Trophoblast cell (in vitro differentiated cells and primary cell): ENCODE results near the gene GAS2L2.

ENCODE experiments used
- DNase-seq, 2 donors: peaks; one replicate each; pipeline ENCODE4 v3.0.0-alpha.2; 2016
- H2AFZ ChIP-seq: 2 replicates; pipeline ENCODE4 v1.6.1; 2013; ENCODE audit warnings: low read length, moderate library complexity, mild to moderate bottlenecking; ENCODE audit not compliant: insufficient read depth, poor library complexity
- H2AK5ac ChIP-seq: 2 replicates; pipeline ENCODE4 v1.6.1; 2013; ENCODE audit warnings: mild to moderate bottlenecking, low read length
- H2BK120ac ChIP-seq: 2 replicates; pipeline ENCODE4 v1.6.1; 2013; ENCODE audit warnings: low read length, mild to moderate bottlenecking, moderate library complexity; ENCODE audit not compliant: insufficient read depth, poor library complexity
- H2BK12ac ChIP-seq: 2 replicates; pipeline ENCODE4 v1.6.1; 2013; ENCODE audit warnings: mild to moderate bottlenecking, low read length, moderate library complexity
- H2BK5ac ChIP-seq: 2 replicates; pipeline ENCODE4 v1.6.1; 2013; ENCODE audit warnings: low read length, low read depth, moderate library complexity, mild to moderate bottlenecking; ENCODE audit not compliant: poor library complexity
- H3K14ac ChIP-seq: 2 replicates; pipeline ENCODE4 v1.6.1; 2013; ENCODE audit warnings: mild to moderate bottlenecking, low read length
- H3K18ac ChIP-seq: 2 replicates; pipeline ENCODE4 v1.6.1; 2013; ENCODE audit warnings: mild to moderate bottlenecking, low read length
- H3K23ac ChIP-seq: 2 replicates; pipeline ENCODE4 v1.6.1; 2013; ENCODE audit warnings: low read length
- H3K27ac ChIP-seq: 2 replicates; pipeline ENCODE4 v1.5.1; 2013; ENCODE audit warnings: low read depth, mild to moderate bottlenecking, inconsistent platforms, low read length, moderate library complexity
- H3K27me3 ChIP-seq: 2 replicates; pipeline ENCODE4 v1.6.1; 2013; ENCODE audit warnings: inconsistent platforms, mild to moderate bottlenecking, low read length, moderate library complexity; ENCODE audit not compliant: insufficient read depth
- H3K36me3 ChIP-seq, 2 experiments: 1 replicate in 1 of 2; 2 replicates in 1 of 2; pipeline ENCODE4 v1.6.1; 2013; ENCODE audit warnings: low read length in 2 of 2, mild to moderate bottlenecking in 2 of 2, moderate library complexity in 1 of 2; ENCODE audit not compliant: insufficient read depth in 2 of 2, control insufficient read depth in 1 of 2
- H3K4ac ChIP-seq: 2 replicates; pipeline ENCODE4 v1.6.1; 2013; ENCODE audit warnings: low read depth, mild to moderate bottlenecking, low read length, moderate library complexity
- H3K4me1 ChIP-seq, 2 experiments: 1 replicate in 1 of 2; 2 replicates in 1 of 2; pipeline ENCODE4 v1.6.1; 2013; ENCODE audit warnings: low read length in 2 of 2, mild to moderate bottlenecking in 2 of 2, moderate library complexity in 1 of 2; ENCODE audit not compliant: insufficient read depth in 2 of 2, control insufficient read depth in 1 of 2
- H3K4me2 ChIP-seq: 2 replicates; pipeline ENCODE4 v1.6.1; 2013; ENCODE audit warnings: inconsistent platforms, mild to moderate bottlenecking, low read length, moderate library complexity
- H3K4me3 ChIP-seq: 2 replicates; pipeline ENCODE4 v1.5.1; 2013; ENCODE audit warnings: mild to moderate bottlenecking, low read depth, low read length, inconsistent platforms
- H3K79me1 ChIP-seq: one replicate; pipeline ENCODE4 v1.6.1; 2013; ENCODE audit warnings: low read length
- H3K79me2 ChIP-seq: 2 replicates; pipeline ENCODE4 v1.6.1; 2013; ENCODE audit warnings: low read length, mild to moderate bottlenecking; ENCODE audit not compliant: control insufficient read depth, insufficient read depth, poor library complexity
- H3K9ac ChIP-seq: 2 replicates; pipeline ENCODE4 v1.6.1; 2013; ENCODE audit warnings: mild to moderate bottlenecking, low read length
- H3K9me3 ChIP-seq: 2 replicates; pipeline ENCODE4 v1.6.1; 2013; ENCODE audit warnings: low read depth, mild to moderate bottlenecking, control low read depth, inconsistent platforms, low read length; ENCODE audit not compliant: insufficient read depth
- H4K12ac ChIP-seq: 2 replicates; pipeline ENCODE4 v1.6.1; 2013; ENCODE audit warnings: low read depth, mild to moderate bottlenecking, low read length, moderate library complexity
- H4K8ac ChIP-seq: 2 replicates; pipeline ENCODE4 v1.6.1; 2013; ENCODE audit warnings: low read depth, mild to moderate bottlenecking, low read length, moderate library complexity
- H4K91ac ChIP-seq: one replicate; pipeline ENCODE4 v1.6.1; 2013; ENCODE audit warnings: low read depth, mild to moderate bottlenecking, low read length, moderate library complexity
- WGBS: extraction: QIAGEN DNeasy Blood & Tissue Kit; methylation state at CpG from one replicate; pipeline ENCODE4 v1.1.7; 2013; ENCODE audit warnings: missing lambda C conversion rate; ENCODE audit not compliant: insufficient read length, insufficient coverage; ENCODE audit errors: extremely low coverage; 5-methylcytosine and 5-hydroxymethylcytosine counted together

Gene GAS2L2

GRCh38 chr17:35732806-35733136 lies 20.3 kb downstream of the GAS2L2 start:
- Histone ChIP-seq H3K27ac (no peak overlapping the region), H3K23ac (no peak overlapping the region), H3K4me2 (peak overlapping the region; percentile 73), H4K8ac (no peak overlapping the region), H3K9me3 (peaks cover 2% of the 10 kb centered on the region), H2BK5ac (no peak overlapping the region), H3K9ac (no peak overlapping the region), H3K79me2 (peaks cover 2% of the 10 kb centered on the region), H2AFZ (no peak overlapping the region), H4K12ac (no peak overlapping the region), H3K4ac (no peak overlapping the region), H3K79me1 (no peaks in the 10 kb centered on the region), H2BK12ac (no peak overlapping the region), H3K4me1 (peaks cover 12 to 24% of the 10 kb centered on the region in 2 experiments), H3K36me3 (no peaks in the 10 kb centered on the region), H3K14ac (no peak overlapping the region), H3K27me3 (no peaks in the 10 kb centered on the region), H2AK5ac (no peak overlapping the region), H3K18ac (no peak overlapping the region), H3K4me3 (no peak overlapping the region), H4K91ac (no peak overlapping the region), H2BK120ac (no peak overlapping the region)
- no CpG with 5 or more reads among the region's 1 CpG for WGBS
- no peak for DNase-seq

DNA sequence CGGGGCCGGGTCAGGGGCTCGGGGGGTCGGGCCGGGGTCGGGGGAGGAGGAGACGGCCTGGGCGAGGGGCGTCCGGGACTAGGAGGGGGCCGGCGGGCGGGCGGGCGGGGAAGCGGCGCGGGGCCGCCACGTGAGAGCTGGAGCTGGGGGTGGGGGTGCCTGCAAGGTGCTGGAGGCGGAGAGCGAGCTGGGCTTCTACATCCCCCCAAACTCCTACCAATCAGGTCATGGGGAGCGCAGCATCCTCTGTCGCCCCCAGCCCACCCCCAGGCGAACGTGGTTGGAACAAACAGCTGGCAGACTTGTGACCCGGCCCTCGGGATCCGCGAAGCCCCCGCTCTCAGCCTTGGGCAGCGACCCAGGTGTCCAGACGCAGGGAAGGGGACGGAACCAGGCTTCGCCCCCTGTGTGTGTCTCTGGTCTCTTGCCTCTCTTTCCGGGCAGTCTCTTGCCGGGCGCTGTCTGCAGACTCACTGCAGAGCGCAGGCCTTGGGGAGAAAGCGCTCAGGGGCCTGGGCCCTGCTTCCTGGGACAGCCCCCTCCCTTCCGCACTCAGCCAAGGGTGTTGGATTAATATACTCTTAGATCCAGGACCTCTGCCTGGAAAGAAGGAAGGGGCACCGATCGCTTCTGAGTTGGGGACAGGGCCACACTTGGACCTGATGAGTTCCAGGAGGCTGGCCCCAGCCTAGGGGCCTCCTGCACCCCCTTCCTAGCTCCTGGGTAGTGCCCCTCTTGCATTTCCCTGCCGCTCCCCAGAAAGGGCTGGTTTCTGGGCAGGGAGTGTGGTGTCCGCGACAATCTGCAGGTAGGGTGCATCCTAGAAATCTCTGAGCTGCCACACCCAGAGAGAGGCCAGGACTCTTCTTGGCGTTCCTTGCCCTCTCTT lies 20.9 kb downstream of the GAS2L2 start:
- H3K36me3 ChIP-seq: no peaks in the 10 kb centered on the region
- no peak overlapping the region for H4K12ac ChIP-seq
- peaks cover 2% of the 10 kb centered on the region for H3K79me2 ChIP-seq
- H2BK120ac ChIP-seq: no peak overlapping the region
- H3K4me3 ChIP-seq: peak overlapping the region; percentile 75
- peak overlapping the region; percentile 1 for H4K91ac ChIP-seq
- H4K8ac ChIP-seq: peak overlapping the region; percentile 67
- peak overlapping the region; percentile 67 for H2AFZ ChIP-seq
- no peak overlapping the region for H2AK5ac ChIP-seq
- no CpG with 5 or more reads among the region's 47 CpGs for WGBS
- no peak for DNase-seq
- peak overlapping the region; percentile 73 for H3K4me2 ChIP-seq
- H3K18ac ChIP-seq: no peak overlapping the region
- peak overlapping the region; percentile 65 for H3K4ac ChIP-seq
- H2BK5ac ChIP-seq: no peak overlapping the region
- peaks cover 12 to 25% of the 10 kb centered on the region in 2 experiments for H3K4me1 ChIP-seq
- H3K79me1 ChIP-seq: no peaks in the 10 kb centered on the region
- H3K27me3 ChIP-seq: no peaks in the 10 kb centered on the region
- H3K14ac ChIP-seq: no peak overlapping the region
- peaks cover 2% of the 10 kb centered on the region for H3K9me3 ChIP-seq
- no peak overlapping the region for H3K23ac ChIP-seq
- H3K27ac ChIP-seq: no peak overlapping the region
- peak overlapping the region; percentile 35 for H3K9ac ChIP-seq
- no peak overlapping the region for H2BK12ac ChIP-seq

GRCh38 chr17:35731239-35731916 lies 21.7 kb downstream of the GAS2L2 start, which contains the start of gene RASL10B:
Gene RASL10B (plus strand): TSS chr17:35731639. CDS start chr17:35735185, 3,546 bp downstream.
- H2AK5ac ChIP-seq: no peak within 1 kb of the TSS
- H2BK12ac ChIP-seq: no peak within 1 kb of the TSS
- peak within 1 kb of the TSS; percentile 35 for H3K9ac ChIP-seq
- H3K27me3 ChIP-seq: no peaks in the 10 kb centered on the region
- H3K4me3 ChIP-seq: peak within 1 kb of the TSS; percentile 75
- H2BK5ac ChIP-seq: no peak within 1 kb of the TSS
- no peaks in the 10 kb centered on the region for H3K36me3 ChIP-seq
- H2AFZ ChIP-seq: peak within 1 kb of the TSS; percentile 67
- no peak within 1 kb of the TSS for H3K14ac ChIP-seq
- H3K79me1 ChIP-seq: no peaks in the 10 kb centered on the region
- peak within 1 kb of the TSS; percentile 37 for H4K91ac ChIP-seq
- DNase-seq: peak; percentile 25 to 26
- peaks cover 18 to 32% of the 10 kb centered on the region in 2 experiments for H3K4me1 ChIP-seq
- H3K18ac ChIP-seq: no peak within 1 kb of the TSS
- peak within 1 kb of the TSS; percentile 65 for H3K4ac ChIP-seq
- H3K79me2 ChIP-seq: peaks cover 2% of the 10 kb centered on the region
- peak within 1 kb of the TSS; percentile 73 for H3K4me2 ChIP-seq
- WGBS: no CpG with 5 or more reads among the region's 44 CpGs
- H4K8ac ChIP-seq: peak within 1 kb of the TSS; percentile 67
- H3K27ac ChIP-seq: no peak within 1 kb of the TSS
- no peak within 1 kb of the TSS for H4K12ac ChIP-seq
- H3K9me3 ChIP-seq: peaks cover 2% of the 10 kb centered on the region
- no peak within 1 kb of the TSS for H3K23ac ChIP-seq
- H2BK120ac ChIP-seq: no peak within 1 kb of the TSS

- no peak overlapping the region for H4K8ac ChIP-seq
- no peak overlapping the region for H2BK12ac ChIP-seq
- H3K79me1 ChIP-seq: no peaks in the 10 kb centered on the region
- H4K12ac ChIP-seq: no peak overlapping the region
- no peak overlapping the region for H3K4me2 ChIP-seq
- H3K79me2 ChIP-seq: peaks cover 2% of the 10 kb centered on the region
- no CpG with 5 or more reads among the region's 10 CpGs for WGBS
- H3K36me3 ChIP-seq: no peaks in the 10 kb centered on the region
- H2AFZ ChIP-seq: no peak overlapping the region
- H4K91ac ChIP-seq: no peak overlapping the region
- no peak overlapping the region for H2BK120ac ChIP-seq
- no peak overlapping the region for H3K4me3 ChIP-seq
- H3K23ac ChIP-seq: no peak overlapping the region
- H3K18ac ChIP-seq: no peak overlapping the region
- no peak overlapping the region for H2BK5ac ChIP-seq
- no peak for DNase-seq
- H3K14ac ChIP-seq: no peak overlapping the region
- no peaks in the 10 kb centered on the region for H3K27me3 ChIP-seq
- H3K4ac ChIP-seq: no peak overlapping the region
- H3K9me3 ChIP-seq: peaks cover 2% of the 10 kb centered on the region
- no peak overlapping the region for H3K9ac ChIP-seq
- no peak overlapping the region for H2AK5ac ChIP-seq
- H3K4me1 ChIP-seq: peaks cover 22 to 40% of the 10 kb centered on the region in 2 experiments
- H3K27ac ChIP-seq: no peak overlapping the region
These were observed 22.5 kb downstream of the GAS2L2 start for GRCh38 chr17:35730400-35731005.
